GDM1 (cell line): ENCODE data around the gene CDH5.

Experiments used
- DNase-seq: peaks from one replicate; lab custom pipeline; 2025; lab: John Stamatoyannopoulos, UW

CDH5 gene

DNA sequence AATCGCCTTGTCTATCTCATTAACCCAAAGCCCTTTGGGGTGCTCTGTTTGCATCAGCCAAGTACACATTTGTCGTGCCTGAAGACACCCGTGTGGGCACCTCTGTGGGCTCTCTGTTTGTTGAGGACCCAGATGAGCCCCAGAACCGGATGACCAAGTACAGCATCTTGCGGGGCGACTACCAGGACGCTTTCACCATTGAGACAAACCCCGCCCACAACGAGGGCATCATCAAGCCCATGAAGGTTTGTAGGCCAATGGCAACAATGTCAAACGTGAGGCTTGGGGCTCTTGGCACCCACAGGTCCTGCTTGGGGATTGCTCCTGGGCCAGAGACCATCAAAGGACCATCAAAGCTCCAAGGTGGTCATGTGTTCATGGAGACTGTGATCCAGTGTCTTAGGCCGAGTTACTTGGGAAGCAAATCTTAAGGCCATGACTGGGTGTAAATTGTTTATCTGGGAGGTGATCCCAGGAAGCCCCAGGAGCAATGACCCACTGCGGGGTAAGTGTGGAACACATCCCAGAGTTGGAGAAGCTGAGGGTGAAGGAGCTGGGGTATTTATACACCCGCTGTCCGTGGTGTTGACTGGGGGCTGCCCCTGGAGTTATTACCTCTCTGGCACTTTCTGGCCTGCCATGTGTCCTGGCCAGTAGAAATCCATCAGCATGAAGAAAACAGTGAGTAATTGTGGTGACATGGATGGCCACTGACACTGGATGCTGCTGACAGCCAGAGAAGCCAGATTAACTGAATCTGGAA, 24.0 kb downstream of the CDH5 start:
- DNase-seq = no peak

DNA sequence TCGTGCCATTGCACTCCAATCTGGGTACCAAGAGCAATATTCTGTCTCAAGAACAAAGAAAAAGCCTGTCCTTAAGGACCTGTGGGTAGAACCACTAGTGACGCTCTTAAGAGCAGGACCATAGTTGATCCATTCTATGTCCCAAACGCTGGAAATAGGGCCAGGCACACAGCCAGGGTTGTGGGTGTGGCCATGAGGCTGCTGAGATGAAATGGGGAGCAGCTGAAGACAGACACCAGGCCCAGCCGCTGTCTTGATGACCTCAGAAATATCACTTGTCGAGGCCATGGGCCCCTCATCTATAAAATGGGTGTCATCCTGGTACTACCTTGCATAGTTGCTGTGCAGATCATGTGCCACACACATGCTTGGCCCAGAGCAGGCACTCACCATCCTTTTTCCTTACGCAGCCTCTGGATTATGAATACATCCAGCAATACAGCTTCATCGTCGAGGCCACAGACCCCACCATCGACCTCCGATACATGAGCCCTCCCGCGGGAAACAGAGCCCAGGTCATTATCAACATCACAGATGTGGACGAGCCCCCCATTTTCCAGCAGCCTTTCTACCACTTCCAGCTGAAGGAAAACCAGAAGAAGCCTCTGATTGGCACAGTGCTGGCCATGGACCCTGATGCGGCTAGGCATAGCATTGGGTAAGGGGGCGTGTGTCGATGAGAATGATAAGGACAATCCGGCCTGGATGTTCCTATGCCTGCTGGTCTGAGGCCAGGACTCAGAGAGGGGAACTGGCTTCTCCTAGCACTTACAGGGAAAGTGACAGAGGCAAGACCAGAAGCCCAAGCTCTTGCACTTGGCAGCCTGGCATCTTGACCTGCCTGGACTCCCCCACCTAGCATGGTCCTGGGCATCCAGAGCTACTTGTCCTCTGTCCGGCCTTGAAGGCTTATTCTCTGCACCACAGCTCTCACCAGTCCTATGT, 25.5 kb downstream of the CDH5 start:
- no peak for DNase-seq

DNA sequence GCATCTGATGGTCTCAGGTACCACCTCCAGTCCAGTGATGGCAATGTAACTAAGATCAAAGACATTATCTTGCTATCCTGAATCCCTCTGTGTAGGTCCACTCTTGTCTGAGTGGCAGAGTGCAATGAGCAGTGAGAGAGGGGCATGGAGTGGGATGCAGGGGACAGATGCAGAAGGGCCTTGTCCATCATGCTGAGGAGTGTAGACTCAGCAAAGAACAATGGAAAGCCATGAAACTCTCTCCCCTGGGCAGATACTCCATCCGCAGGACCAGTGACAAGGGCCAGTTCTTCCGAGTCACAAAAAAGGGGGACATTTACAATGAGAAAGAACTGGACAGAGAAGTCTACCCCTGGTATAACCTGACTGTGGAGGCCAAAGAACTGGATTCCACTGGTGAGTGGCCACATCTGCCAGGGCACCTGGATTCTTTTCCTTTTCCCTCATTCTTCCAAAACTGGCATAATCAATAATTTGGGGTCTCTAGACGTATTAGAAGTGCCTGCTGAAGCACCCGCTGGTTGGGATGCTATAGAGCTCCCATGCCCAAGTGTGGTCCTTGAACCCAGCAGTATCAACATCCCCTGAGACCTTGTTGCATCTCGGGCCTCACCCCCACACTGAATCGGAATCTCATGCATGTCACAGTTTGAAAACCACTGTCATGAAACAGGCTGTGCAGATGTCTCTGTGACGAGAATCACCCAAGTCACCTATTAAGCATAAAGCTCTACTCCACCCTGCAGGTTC, 29.5 kb downstream of the CDH5 start:
- DNase-seq = no peak

DNA sequence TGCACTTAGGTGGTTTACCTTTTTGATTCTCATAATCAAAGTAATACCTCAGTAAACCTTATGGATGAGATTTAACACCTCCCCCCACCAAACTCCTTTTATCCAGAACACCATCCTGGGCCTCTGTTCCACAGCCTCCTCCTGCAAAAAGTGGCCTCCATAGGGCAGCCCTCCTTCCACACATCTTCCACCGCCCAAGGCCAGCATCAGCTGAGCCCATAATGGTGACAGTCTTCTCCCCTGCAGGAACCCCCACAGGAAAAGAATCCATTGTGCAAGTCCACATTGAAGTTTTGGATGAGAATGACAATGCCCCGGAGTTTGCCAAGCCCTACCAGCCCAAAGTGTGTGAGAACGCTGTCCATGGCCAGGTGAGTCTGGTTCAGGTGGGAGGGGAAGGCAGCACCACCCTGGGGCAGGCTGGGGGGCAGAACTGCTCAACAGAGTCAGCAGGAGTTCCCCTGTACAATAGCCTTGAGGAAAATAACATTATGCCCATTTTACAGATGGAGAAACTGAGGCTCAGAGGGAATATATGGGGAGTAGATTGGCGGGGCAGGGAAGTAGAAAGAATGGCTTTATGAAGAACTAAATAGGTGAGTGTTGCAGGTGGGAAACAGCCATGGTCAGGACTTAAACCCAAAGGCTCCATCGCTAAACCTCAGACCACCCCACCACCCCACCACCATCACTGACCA, 31.4 kb downstream of the CDH5 start:
- DNase-seq = no peak

DNA sequence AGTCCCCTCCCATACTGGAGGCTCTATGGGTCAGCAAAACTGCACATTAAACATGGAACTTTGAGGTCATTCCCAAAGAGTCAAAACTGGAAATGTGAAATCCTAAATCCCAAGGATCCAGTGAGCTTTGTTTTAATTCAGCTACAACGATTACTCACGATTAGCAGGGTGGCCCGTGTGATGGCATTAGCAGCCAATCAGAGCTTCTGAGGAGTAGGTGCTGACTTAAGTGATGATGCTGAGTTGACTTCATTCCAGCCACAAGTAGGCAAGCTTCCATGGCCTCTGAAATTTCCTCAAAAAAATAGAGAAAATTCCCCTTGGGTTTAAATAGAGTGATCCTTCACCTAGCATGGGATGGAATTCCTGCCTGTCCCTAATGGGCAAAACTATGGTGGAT, 32.5 kb downstream of the CDH5 start:
- DNase-seq = no peak

- DNase-seq = no peak
Observed at GRCh38 chr16:66399930-66400329, 33.4 kb downstream of the CDH5 start.

DNA sequence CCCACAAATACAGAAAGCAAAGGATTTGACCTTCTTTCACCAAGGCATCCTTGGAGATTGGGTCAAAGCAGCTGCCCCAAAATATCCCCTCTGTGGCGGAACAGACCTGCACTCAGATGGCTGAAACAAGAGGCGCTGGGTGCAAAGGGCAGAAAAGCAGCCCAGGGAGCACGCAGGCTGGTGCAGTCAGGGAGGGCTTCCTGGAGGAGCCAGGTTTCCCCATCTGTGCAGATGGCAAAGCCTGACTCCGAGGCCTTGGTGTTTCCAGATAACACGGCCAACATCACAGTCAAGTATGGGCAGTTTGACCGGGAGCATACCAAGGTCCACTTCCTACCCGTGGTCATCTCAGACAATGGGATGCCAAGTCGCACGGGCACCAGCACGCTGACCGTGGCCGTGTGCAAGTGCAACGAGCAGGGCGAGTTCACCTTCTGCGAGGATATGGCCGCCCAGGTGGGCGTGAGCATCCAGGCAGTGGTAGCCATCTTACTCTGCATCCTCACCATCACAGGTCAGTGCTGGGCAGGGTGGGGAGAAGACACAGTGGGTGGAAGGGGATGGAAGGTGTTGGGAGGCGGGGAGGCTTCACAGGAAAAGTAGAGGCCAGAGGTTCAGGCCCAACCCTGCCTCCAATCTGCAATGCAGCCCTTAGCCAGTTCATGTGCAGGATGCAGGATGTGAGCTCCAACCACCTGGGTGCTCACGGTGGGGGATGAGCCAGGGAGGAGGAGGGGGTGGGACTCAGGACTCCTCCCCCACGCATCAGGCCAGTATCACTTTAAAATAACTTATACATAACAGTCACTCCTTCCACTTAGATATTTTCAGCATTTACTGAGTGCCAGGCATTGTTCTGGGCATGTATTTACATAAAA, 34.3 kb downstream of the CDH5 start:
- DNase-seq = no peak

- DNase-seq = no peak
Observed at GRCh38 chr16:66401610-66402009, 35.1 kb downstream of the CDH5 start.

GRCh38 chr16:66402166-66402565, 35.7 kb downstream of the CDH5 start:
- no peak for DNase-seq

- DNase-seq = no peak
Observed at GRCh38 chr16:66402591-66403230, 36.2 kb downstream of the CDH5 start.

- DNase-seq = no peak
Observed at GRCh38 chr16:66403531-66404145, 37.1 kb downstream of the CDH5 start.

- DNase-seq = no peak
Observed at GRCh38 chr16:66405057-66405783, 38.7 kb downstream of the CDH5 start.

DNA sequence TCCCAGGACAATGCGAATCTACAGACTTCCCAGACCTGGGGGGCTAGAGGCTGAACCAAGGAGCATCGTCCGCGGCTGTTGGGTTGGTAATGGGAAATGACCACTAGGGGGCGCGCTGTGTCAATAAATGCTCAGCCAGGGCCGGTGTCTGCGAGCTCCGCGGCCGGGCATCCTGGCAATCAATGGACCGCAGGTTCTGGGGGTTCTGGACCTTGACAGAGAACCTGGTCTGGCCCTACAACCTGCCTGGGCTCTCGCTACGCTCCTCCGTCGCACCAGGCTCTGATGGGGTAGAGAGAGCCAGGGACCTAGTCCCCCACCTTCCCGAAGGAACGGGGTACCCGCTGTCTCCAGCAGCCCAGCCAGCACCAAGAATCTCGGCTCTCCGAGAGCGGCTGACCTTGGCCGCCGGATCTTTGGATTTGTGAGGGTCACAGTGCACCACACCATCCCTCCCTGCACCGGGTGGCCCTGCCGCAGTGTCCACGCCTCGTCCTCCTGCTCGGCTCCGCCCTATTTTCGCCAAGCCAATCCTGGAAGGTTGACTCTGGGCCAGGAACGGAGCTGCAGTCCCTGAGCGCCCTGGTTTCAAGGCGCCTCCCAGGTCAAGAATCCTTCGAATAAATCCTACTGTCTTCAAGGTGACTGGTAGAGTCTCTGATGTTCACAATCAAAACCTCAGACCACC, 40.2 kb downstream of the CDH5 start:
- peak; percentile 20 for DNase-seq

DNA sequence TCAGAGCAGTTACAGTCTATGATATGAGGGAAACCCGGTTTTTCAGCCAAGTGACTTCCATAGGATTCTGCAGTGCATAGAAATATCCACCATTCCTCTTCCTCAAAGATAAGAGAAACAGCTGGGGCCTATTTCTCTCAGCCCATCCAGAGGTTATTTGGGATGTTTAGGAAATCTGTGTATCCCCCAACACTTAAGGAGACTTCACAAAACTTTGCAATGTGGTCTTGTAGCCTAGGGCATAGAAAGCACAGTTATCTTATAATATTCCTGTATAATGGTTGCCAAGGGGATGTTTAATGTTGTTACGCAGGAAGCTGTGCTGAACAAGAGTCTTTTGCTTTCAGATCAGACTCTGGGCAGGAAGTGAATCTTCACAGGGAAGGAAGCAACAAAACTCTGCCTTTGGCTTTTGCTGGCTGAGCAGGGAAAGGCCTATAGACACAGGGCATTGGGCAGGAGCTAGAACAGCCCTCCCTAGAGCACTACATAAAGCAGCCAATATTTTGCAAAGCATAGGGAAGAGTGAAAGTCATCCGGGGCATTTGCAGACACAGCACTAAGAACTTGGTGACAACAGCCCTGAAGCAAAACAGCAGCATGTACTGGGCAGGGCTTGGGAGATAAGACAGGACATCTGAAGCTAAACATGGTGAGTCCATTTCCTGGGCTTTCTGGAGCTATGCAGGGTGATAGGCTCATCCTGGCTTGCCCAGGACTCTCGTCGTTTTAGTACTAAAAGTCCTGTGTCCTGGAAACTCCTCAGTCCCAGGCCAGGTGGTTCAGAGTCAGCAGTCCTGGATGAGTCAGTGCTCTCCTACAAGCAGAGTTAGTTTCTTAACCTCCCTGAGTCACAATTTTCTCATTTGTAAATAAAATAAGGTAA, 41.9 kb downstream of the CDH5 start:
- peak; percentile 9 for DNase-seq

GRCh38 chr16:66409156-66409555, 42.7 kb downstream of the CDH5 start:
- DNase-seq = no peak

DNA sequence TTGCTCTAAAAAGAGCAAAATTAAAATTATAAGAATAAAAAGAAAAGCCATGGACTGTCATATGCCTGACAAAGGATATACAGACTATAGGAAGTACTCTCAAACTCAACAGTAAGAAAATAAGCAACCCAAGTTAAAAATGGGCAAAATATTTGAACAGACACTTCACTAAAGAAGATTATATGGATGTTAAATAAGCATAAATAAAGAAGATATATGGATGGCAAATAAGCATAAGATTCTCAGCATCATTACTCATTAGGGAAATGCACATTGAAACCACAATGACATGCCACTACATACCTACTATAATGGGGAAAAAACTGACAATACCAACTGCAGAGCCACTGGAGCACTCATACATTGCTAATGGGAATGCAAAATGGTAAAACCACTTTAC, 45.7 kb downstream of the CDH5 start:
- no peak for DNase-seq

DNA sequence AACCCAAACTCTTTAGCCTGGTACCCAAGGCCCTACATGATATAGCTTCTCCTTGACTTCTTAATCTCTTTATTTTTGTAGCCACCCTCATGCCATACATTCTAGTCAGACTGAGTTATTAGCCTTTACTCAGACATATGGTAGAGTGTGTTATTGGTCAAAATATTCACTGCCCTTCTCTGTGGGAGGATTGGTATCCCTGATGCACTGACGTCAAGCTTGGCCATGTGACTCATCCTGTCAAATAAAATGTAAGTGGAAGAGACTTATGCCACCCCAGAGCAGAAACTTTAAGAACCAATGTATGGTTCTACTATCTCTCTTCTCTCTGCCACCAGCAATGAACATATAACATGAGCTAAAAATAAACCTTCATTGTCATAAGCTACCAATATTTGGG, 48.4 kb downstream of the CDH5 start:
- no peak for DNase-seq

DNA sequence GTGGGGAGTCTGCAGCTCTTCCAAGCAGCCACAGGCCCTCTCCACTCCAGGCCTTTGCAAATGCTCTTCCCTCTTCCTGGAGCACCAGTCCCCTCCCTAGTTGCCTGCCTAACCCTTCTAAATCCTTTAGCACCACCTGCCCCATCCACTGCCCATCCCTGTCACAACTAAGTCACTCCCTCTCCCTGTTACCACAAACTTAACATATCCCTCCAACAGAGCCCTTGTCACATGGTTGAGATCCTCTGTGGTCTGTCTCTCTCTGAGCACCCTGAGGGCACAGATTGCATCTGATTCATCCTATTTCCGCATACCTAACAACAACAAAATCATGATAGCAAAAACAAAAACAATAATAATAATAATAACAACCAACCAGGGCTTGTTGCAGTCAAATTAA, 49.6 kb downstream of the CDH5 start:
- no peak for DNase-seq
